ENCODE data around the gene ANGPTL8.

The ANGPTL8 gene

DNA sequence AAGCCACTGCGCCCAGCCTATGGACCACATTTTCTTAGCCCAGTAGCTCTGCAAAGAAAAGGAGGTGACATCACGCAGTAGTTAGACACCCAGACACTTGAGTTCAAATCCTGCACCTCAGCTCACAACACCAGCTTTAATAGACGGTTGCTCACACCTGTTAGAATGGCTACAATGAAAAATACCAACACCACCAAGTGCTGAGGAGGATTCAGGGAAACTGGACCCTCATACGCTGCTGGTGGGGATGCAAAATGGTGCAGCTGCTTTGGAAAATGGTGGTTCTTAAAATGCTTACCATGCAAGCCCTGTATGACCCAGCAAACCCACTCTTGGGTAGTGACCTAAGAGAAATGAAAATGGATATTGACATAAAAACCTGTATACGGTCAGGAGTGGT lies 34.6 kb downstream of the ANGPTL8 start:
- Histone ChIP-seq H3K36me3 (ENCODE audit: control insufficient read depth, insufficient read depth, low read length) (no peaks in the 10 kb centered on the region), H3K4me1 (ENCODE audit: control insufficient read depth, insufficient read depth, low read length) (no peaks in the 10 kb centered on the region), H3K4me3 (ENCODE audit: insufficient read depth, low read depth, low read length) (no peak overlapping the region), H3K9me3 (ENCODE audit: control insufficient read depth, low read length) (no peaks in the 10 kb centered on the region), H3K27ac (ENCODE audit: insufficient read depth, low read depth, low read length, poor library complexity, severe bottlenecking) (no peak overlapping the region), H3K27me3 (ENCODE audit: control insufficient read depth, insufficient read depth, low read length, poor library complexity, severe bottlenecking) (no peaks in the 10 kb centered on the region)
- 69 to 77% methylated on average over 5 of the region's 5 CpGs for WGBS, 2 experiments

DNA sequence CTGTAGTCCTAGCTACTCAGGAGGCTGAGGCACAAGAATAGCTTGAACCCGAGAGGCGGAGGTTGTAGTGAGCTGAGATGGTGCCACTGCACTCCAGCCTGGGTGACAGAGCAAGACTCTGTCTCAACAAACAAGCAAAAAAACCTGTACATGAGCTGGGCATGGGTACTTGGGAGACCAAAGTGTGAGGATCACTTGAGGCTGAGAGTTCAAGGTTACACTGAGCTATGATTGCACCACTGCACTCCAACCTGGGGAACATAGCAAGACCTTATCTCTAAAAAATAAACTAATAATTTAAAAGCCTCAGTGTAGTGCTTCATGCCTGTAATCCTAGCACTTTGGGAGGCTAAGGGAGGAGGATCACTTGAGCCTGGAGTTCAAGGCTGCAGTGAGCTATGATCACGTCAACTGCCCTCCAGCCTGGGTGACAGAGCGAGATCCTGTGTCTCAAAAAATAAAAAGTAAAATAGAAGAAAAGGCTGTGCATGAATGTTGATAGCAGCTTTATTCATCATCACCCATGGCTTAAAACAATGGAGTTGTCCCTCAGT lies 35.2 kb downstream of the ANGPTL8 start:
- Histone ChIP-seq H3K27me3 (ENCODE audit: control insufficient read depth, insufficient read depth, low read length, poor library complexity, severe bottlenecking) (no peaks in the 10 kb centered on the region), H3K9me3 (ENCODE audit: control insufficient read depth, low read length) (no peaks in the 10 kb centered on the region), H3K27ac (ENCODE audit: insufficient read depth, low read depth, low read length, poor library complexity, severe bottlenecking) (no peak overlapping the region), H3K4me3 (ENCODE audit: insufficient read depth, low read depth, low read length) (no peak overlapping the region), H3K36me3 (ENCODE audit: control insufficient read depth, insufficient read depth, low read length) (no peaks in the 10 kb centered on the region), H3K4me1 (ENCODE audit: control insufficient read depth, insufficient read depth, low read length) (no peaks in the 10 kb centered on the region)
- 69 to 72% methylated on average over 4 of the region's 4 CpGs for WGBS, 2 experiments

DNA sequence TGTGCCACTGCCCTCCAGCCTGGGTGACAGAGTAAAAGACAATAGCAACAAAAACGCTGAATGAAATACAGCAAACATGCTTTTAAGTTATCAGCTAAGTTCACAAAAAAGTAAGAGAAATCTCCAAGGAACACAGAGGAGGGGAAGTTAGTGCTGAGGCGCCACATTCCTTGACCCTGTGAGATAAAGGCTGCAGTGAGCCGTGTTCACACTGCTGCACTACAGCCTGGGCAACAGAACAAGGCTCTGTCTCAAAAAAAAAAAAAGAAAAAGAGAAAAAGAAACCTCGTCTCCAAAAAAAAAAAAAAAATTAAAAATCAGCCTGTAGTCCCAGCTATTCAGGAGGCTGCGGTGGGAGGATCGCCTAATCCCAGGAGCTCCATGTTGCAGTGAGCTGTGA lies 39.3 kb downstream of the ANGPTL8 start:
- Histone ChIP-seq H3K4me3 (ENCODE audit: insufficient read depth, low read depth, low read length) (no peak overlapping the region), H3K4me1 (ENCODE audit: control insufficient read depth, insufficient read depth, low read length) (no peaks in the 10 kb centered on the region), H3K9me3 (ENCODE audit: control insufficient read depth, low read length) (no peaks in the 10 kb centered on the region), H3K36me3 (ENCODE audit: control insufficient read depth, insufficient read depth, low read length) (no peaks in the 10 kb centered on the region), H3K27ac (ENCODE audit: insufficient read depth, low read depth, low read length, poor library complexity, severe bottlenecking) (no peak overlapping the region), H3K27me3 (ENCODE audit: control insufficient read depth, insufficient read depth, low read length, poor library complexity, severe bottlenecking) (no peaks in the 10 kb centered on the region)
- 84 to 86% methylated on average over 5 of the region's 6 CpGs for WGBS, 2 experiments

DNA sequence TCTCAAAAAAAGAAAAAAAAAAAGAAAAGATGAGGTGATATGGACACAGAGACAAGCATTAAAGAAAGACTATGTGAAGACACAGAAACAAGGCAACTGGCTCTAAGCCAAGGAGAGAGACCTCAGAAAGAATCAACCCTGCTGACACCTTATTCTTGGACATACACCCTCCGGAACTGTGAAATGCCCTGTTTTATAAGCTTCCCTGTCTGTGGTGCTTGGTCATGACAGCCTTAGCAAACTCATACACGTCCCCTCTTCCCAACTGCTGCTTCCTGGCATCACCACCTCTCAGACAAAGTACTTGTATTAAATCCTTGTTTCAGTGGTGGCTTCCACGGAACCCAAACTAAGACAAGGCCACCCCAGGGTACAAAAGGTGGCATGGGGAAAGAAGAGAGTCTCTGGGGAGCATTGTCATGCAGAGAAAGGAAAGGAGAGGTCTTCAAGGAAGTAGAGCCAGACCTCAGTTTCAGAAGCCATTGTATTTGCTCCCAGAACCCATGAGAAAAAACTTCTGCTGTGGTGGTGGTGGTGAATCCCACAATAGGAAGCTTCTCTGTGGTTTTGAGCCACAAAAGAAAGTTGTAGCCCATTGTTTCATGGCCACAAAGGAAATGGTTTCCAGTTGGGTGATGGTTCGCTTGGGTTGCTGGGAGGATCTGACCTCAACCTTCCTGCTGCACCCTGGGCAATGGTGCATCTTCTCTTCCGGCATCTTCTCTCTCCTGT lies 40.3 kb downstream of the ANGPTL8 start:
- H3K36me3 ChIP-seq (ENCODE audit: control insufficient read depth, insufficient read depth, low read length), result no peaks in the 10 kb centered on the region
- WGBS, 2 experiments, result 78 to 89% methylated on average over 5 of the region's 5 CpGs
- no peaks in the 10 kb centered on the region for H3K4me1 ChIP-seq (ENCODE audit: control insufficient read depth, insufficient read depth, low read length)
- no peak overlapping the region for H3K27ac ChIP-seq (ENCODE audit: insufficient read depth, low read depth, low read length, poor library complexity, severe bottlenecking)
- H3K27me3 ChIP-seq (ENCODE audit: control insufficient read depth, insufficient read depth, low read length, poor library complexity, severe bottlenecking), result no peaks in the 10 kb centered on the region
- no peaks in the 10 kb centered on the region for H3K9me3 ChIP-seq (ENCODE audit: control insufficient read depth, low read length)
- H3K4me3 ChIP-seq (ENCODE audit: insufficient read depth, low read depth, low read length), result no peak overlapping the region

DNA sequence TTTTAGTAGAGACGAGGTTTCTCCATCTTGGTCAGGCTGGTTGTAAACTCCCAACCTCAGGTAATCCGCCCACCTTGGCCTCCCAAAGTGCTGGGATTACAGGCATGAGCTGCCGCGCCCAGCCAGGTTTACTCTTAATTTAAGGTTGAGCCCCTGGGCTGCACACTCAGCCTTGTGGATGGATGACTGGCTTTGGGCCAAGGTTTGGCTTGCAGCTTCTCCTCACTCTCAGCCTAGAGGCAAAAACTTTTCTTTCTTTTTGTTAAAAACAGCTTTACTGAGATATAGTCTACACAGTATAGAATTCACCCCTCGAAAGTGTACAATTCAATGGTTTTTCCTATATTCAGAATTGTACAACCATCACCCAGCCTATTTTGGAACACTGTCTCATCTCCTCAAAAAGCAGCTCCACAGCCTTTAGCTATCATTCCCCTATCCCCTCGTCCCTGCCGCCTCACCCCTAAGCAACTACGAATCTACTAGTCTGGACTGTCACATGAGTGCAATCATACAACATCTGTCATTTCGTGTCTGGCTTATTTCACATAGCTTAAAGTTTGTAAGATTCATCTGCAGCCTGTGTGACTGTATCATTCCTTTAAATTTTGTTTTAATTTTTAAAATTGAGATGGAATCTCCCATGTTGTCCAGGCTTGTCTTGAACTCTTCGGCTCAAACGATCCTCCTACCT lies 42.1 kb downstream of the ANGPTL8 start:
- H3K27ac ChIP-seq (ENCODE audit: insufficient read depth, low read depth, low read length, poor library complexity, severe bottlenecking), result no peak overlapping the region
- H3K9me3 ChIP-seq (ENCODE audit: control insufficient read depth, low read length), result no peaks in the 10 kb centered on the region
- no peak overlapping the region for H3K4me3 ChIP-seq (ENCODE audit: insufficient read depth, low read depth, low read length)
- WGBS, 2 experiments, result 89 to 92% methylated on average over 11 of the region's 11 CpGs
- H3K4me1 ChIP-seq (ENCODE audit: control insufficient read depth, insufficient read depth, low read length), result no peaks in the 10 kb centered on the region
- no peaks in the 10 kb centered on the region for H3K27me3 ChIP-seq (ENCODE audit: control insufficient read depth, insufficient read depth, low read length, poor library complexity, severe bottlenecking)
- no peaks in the 10 kb centered on the region for H3K36me3 ChIP-seq (ENCODE audit: control insufficient read depth, insufficient read depth, low read length)

DNA sequence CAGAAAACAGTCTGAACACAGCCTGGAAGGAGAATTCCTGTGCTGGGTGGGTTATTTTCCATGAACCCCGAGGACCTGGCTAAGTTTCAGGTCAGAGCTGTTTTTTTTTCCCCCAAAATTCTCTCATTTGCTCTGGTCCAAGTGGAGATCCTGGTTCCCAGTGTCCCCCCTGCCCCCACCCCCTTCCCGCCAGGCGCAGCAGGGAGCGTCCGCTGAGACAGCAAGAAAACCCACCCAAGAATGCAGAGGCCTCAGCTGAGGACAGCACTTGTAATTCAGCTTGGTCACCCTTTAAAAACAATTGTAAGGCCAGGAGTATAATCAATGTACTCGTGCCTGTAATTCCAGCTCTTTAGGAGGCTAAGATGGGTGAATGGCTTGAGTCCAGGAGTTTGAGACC lies 45.1 kb downstream of the ANGPTL8 start:
- 70 to 76% methylated on average over 6 of the region's 6 CpGs for WGBS, 2 experiments

DNA sequence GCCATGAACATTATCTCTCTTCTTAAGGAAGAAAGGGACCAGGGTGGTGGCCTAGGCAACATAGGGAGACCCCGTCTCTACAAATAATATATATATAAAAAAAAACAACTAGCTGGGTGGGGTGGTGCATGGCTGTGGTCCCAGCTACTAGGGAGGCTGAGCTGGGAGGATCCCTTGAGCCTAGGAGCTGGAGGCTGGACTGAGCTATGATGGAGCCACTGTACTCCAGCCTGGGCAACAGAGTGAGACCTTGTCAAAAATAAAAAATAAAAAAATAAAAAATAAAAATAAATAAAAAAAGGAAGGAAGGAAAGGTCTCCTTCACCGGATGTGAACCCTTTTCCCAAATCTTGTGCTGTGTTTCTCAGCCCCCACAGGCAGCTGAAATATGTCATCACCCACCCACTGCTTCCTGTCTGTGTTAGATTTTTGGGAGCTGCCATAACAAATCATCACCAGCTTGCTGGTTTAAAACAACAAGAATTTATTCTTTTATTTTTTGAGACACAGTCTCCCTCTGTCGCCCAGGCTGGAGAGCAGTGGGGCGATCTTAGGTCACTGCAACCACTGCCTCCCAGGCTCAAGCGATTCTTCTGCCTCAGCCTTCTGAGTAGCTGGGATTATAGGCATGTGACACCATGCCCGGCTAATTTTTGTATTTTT lies 47.0 kb downstream of the ANGPTL8 start:
- 90 to 94% methylated on average over 5 of the region's 6 CpGs for WGBS, 2 experiments
- Histone ChIP-seq H3K9me3 (ENCODE audit: control insufficient read depth, low read length) (no peaks in the 10 kb centered on the region), H3K4me3 (ENCODE audit: insufficient read depth, low read depth, low read length) (no peak overlapping the region), H3K27me3 (ENCODE audit: control insufficient read depth, insufficient read depth, low read length, poor library complexity, severe bottlenecking) (no peaks in the 10 kb centered on the region), H3K4me1 (ENCODE audit: control insufficient read depth, insufficient read depth, low read length) (no peaks in the 10 kb centered on the region), H3K27ac (ENCODE audit: insufficient read depth, low read depth, low read length, poor library complexity, severe bottlenecking) (no peak overlapping the region), H3K36me3 (ENCODE audit: control insufficient read depth, insufficient read depth, low read length) (no peaks in the 10 kb centered on the region)

More for the DNA sequence above, 45.1 kb downstream of the ANGPTL8 start:
- Histone ChIP-seq H3K9me3 (ENCODE audit: control insufficient read depth, low read length) (no peaks in the 10 kb centered on the region), H3K4me1 (ENCODE audit: control insufficient read depth, insufficient read depth, low read length) (no peaks in the 10 kb centered on the region), H3K27ac (ENCODE audit: insufficient read depth, low read depth, low read length, poor library complexity, severe bottlenecking) (no peak overlapping the region), H3K27me3 (ENCODE audit: control insufficient read depth, insufficient read depth, low read length, poor library complexity, severe bottlenecking) (no peaks in the 10 kb centered on the region), H3K4me3 (ENCODE audit: insufficient read depth, low read depth, low read length) (no peak overlapping the region), H3K36me3 (ENCODE audit: control insufficient read depth, insufficient read depth, low read length) (no peaks in the 10 kb centered on the region)

DNA sequence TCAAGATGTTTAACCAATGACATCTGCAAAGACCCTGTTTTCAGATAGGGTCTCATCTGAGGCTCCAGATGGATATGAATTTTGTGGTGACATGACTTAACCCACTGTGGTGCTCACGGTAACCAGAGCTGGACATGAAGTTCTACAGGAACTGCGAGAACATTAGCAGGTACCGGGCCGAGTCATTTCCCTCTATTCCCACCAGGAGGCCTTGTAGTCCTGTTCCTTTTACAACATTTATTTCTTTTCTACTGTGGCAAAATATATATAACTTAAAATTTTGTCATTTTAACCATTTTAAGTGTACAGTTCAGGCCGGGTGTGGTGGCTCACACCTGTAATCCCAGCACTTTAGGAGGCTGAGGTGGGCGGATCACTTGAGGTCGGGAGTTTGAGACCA lies 48.9 kb downstream of the ANGPTL8 start:
- Histone ChIP-seq H3K27me3 (ENCODE audit: control insufficient read depth, insufficient read depth, low read length, poor library complexity, severe bottlenecking) (no peaks in the 10 kb centered on the region), H3K36me3 (ENCODE audit: control insufficient read depth, insufficient read depth, low read length) (no peaks in the 10 kb centered on the region), H3K9me3 (ENCODE audit: control insufficient read depth, low read length) (no peaks in the 10 kb centered on the region), H3K4me1 (ENCODE audit: control insufficient read depth, insufficient read depth, low read length) (no peaks in the 10 kb centered on the region), H3K27ac (ENCODE audit: insufficient read depth, low read depth, low read length, poor library complexity, severe bottlenecking) (no peak overlapping the region), H3K4me3 (ENCODE audit: insufficient read depth, low read depth, low read length) (no peak overlapping the region)
- WGBS, 2 experiments, result 92 to 95% methylated on average over 7 of the region's 7 CpGs

DNA sequence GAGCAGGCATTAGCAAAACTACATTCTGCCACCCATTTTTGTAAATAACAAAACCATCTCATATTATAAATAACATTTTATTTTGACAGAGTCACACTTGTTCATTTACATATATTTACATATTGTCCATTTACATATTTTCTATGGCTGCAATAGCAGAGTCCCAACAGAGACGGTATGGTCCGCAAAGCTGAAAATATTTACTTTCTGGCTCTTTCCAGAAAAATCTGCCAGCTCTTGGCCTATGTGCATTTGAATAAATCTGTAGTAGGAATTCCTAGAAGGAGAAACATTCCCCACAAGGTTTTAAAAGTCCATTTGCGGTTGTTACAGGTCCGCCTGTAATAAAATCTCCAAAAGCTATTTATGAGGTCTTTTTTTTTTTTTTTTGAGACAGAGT lies 50.8 kb downstream of the ANGPTL8 start:
- Histone ChIP-seq H3K4me3 (ENCODE audit: insufficient read depth, low read depth, low read length) (no peak overlapping the region), H3K27ac (ENCODE audit: insufficient read depth, low read depth, low read length, poor library complexity, severe bottlenecking) (no peak overlapping the region), H3K4me1 (ENCODE audit: control insufficient read depth, insufficient read depth, low read length) (peaks cover 3% of the 10 kb centered on the region), H3K36me3 (ENCODE audit: control insufficient read depth, insufficient read depth, low read length) (no peaks in the 10 kb centered on the region), H3K9me3 (ENCODE audit: control insufficient read depth, low read length) (no peaks in the 10 kb centered on the region), H3K27me3 (ENCODE audit: control insufficient read depth, insufficient read depth, low read length, poor library complexity, severe bottlenecking) (no peaks in the 10 kb centered on the region)
- WGBS, 2 experiments, result 94 to 97% methylated on average over 4 of the region's 4 CpGs

DNA sequence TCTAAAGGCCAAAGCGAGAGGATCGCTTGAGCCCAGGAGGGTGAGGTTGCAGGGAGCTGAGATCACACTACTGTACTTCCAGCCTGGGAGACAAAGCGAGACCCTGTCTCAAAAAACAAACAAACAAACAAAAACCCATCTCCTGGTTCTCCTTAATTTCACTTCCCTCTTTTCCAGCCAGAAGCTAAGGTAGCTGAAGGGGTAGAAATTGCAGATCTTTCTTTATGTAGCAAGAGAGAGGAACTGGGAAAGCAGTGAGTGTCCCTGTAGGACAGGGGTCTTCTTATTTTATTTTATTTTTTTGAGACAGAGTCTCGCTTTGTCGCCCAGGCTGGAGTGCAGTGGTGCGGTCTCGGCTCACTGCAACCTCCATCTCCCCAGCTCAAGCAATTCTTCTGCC lies 52.0 kb downstream of the ANGPTL8 start:
- Histone ChIP-seq H3K4me1 (ENCODE audit: control insufficient read depth, insufficient read depth, low read length) (peaks cover 3% of the 10 kb centered on the region), H3K27me3 (ENCODE audit: control insufficient read depth, insufficient read depth, low read length, poor library complexity, severe bottlenecking) (no peaks in the 10 kb centered on the region), H3K4me3 (ENCODE audit: insufficient read depth, low read depth, low read length) (no peak overlapping the region), H3K36me3 (ENCODE audit: control insufficient read depth, insufficient read depth, low read length) (no peaks in the 10 kb centered on the region), H3K9me3 (ENCODE audit: control insufficient read depth, low read length) (no peaks in the 10 kb centered on the region), H3K27ac (ENCODE audit: insufficient read depth, low read depth, low read length, poor library complexity, severe bottlenecking) (no peak overlapping the region)
- 87 to 89% methylated on average over 7 of the region's 7 CpGs for WGBS, 2 experiments

Data from ectodermal cell (in vitro differentiated cells).